GM12878 (cell line): ENCODE results near the gene KATNB1. TPM values are rescaled to one million over a fixed set of nuclear protein-coding genes. Genes with fewer than 3 reads are reported as not detected.

Experiments
- ATAC-seq: fragments of 200-7000 bp; cut with Tn5 transposase; 3 replicates; pipeline ENCODE4 v1.9.1; 2020; ENCODE audit warnings: mild to moderate bottlenecking, moderate library complexity
- BruUV-seq: library from RNA; stranded (reverse); fragments of 400-500 nt; replicated peaks from 2 replicates; lab custom pipeline; 2021; lab: Mats Ljungman, UMichigan
- CTCF ChIA-PET: fragments of 300-600 bp; sonication (Branson Sonifier 250); formaldehyde crosslinking; extraction: SDS; loops from one replicate; lab custom pipeline; 2021; ENCODE audit warnings: inconsistent platforms; lab: Yijun Ruan, JAX
- POLR2A ChIA-PET: fragments of 350-600 bp; formaldehyde crosslinking; extraction: SDS; loops from one replicate; lab custom pipeline; 2021; ENCODE audit warnings: inconsistent platforms; lab: Charles Lee
- RAD21 ChIA-PET: fragments of 300-600 bp; sonication (Branson Sonifier 250); formaldehyde crosslinking; loops from one replicate; lab custom pipeline; 2023; ENCODE audit warnings: antibody characterized with exemption; ENCODE audit not compliant: unreplicated experiment; lab: Charles Lee
- SMC1A ChIA-PET: fragments of 300-600 bp; sonication (Branson Sonifier 250); formaldehyde crosslinking; loops from one replicate; lab custom pipeline; 2023; ENCODE audit not compliant: unreplicated experiment, uncharacterized antibody; lab: Charles Lee
- DNase-seq: peaks from one replicate; pipeline ENCODE4 v3.0.0-alpha.2; 2011; ENCODE audit warnings: low read depth, low spot score
- FAIRE-seq: peaks from 3 replicates; lab custom pipeline; 2011; peaks lifted over from hg19 to GRCh38; lab: Jason Lieb, UNC
- H2AFZ ChIP-seq: 2 replicates; pipeline ENCODE4 v1.6.0; 2011; ENCODE audit warnings: low read depth, low read length, control low read depth; ENCODE audit not compliant: control insufficient read depth
- H3K27ac ChIP-seq: 2 replicates; pipeline ENCODE4 v1.5.1; 2011; ENCODE audit warnings: control low read depth; ENCODE audit not compliant: control insufficient read depth, insufficient read depth
- H3K27me3 ChIP-seq, 2 experiments: replicated peaks in 1 of 2; 2 replicates each; pipeline versions ENCODE4 v1.6.0 to v1.6.1; 2011; ENCODE audit warnings: low read length in 1 of 2; ENCODE audit not compliant: control insufficient read depth in 2 of 2, insufficient read depth in 2 of 2
- H3K36me3 ChIP-seq, 2 experiments: 2 replicates each; pipeline ENCODE4 v1.5.1; 2011; ENCODE audit warnings: low read length in 1 of 2; ENCODE audit not compliant: control insufficient read depth in 2 of 2, insufficient read depth in 2 of 2
- H3K4me1 ChIP-seq: 2 replicates; pipeline ENCODE4 v1.6.1; 2011; ENCODE audit warnings: mild to moderate bottlenecking, low read length, moderate library complexity, mixed read lengths; ENCODE audit not compliant: control insufficient read depth, insufficient read depth
- H3K4me2 ChIP-seq: 2 replicates; pipeline ENCODE4 v1.6.0; 2011; ENCODE audit warnings: control low read depth; ENCODE audit not compliant: control insufficient read depth, insufficient read depth
- H3K4me3 ChIP-seq: fragments of 200-600 bp; sonication (generic); 2 replicates; pipeline ENCODE4 v1.5.1; 2016
- H3K79me2 ChIP-seq: 2 replicates; pipeline ENCODE4 v1.6.0; 2011; ENCODE audit warnings: low read length; ENCODE audit not compliant: control insufficient read depth, insufficient read depth
- H3K9ac ChIP-seq: 2 replicates; pipeline ENCODE4 v1.8.0; 2011; ENCODE audit warnings: low read length, control low read depth, mixed read lengths; ENCODE audit not compliant: control insufficient read depth, insufficient read depth
- H3K9me3 ChIP-seq: replicated peaks from 3 replicates; pipeline ENCODE4 v1.5.1; 2011; ENCODE audit warnings: mild to moderate bottlenecking, low read length; ENCODE audit not compliant: control insufficient read depth, insufficient read depth
- H4K20me1 ChIP-seq: 2 replicates; pipeline ENCODE4 v1.6.0; 2011; ENCODE audit not compliant: control insufficient read depth, insufficient read depth
- BCL3 ChIP-seq: IDR thresholded peaks from 2 replicates; pipeline ENCODE4 v1.6.1; 2011; ENCODE audit warnings: borderline replicate concordance, low read depth, mild to moderate bottlenecking, moderate library complexity, low read length; ENCODE audit not compliant: insufficient read depth, poor library complexity, severe bottlenecking
- E2F4 ChIP-seq: IDR thresholded peaks from 2 replicates; pipeline ENCODE4 v1.6.1; 2012; ENCODE audit warnings: low read depth, low read length, improper control_type of control experiment
- EED ChIP-seq: sonication (generic); IDR thresholded peaks from 2 replicates; pipeline ENCODE4 v1.6.1; 2016; ENCODE audit warnings: antibody characterized with exemption, low read depth
- GABPA ChIP-seq: IDR thresholded peaks from 2 replicates; pipeline ENCODE4 v1.6.1; 2014; ENCODE audit warnings: antibody characterized with exemption, low read depth, mild to moderate bottlenecking, inconsistent platforms
- MTA3 ChIP-seq: IDR thresholded peaks from 2 replicates; pipeline ENCODE4 v1.6.1; 2012; ENCODE audit warnings: low read length, inconsistent platforms, borderline replicate concordance
- MYB ChIP-seq: fragments of 150-350 bp; IDR thresholded peaks from 2 replicates; pipeline ENCODE4 v1.6.1; 2014; ENCODE audit warnings: mild to moderate bottlenecking, low read depth, low read length, borderline replicate concordance
- NR2C1 ChIP-seq: fragments of 450-650 bp; IDR thresholded peaks from 2 replicates; pipeline ENCODE4 v1.6.1; 2017; ENCODE audit warnings: antibody characterized with exemption, mild to moderate bottlenecking, moderate library complexity
- POLR2AphosphoS5 ChIP-seq: IDR thresholded peaks from 2 replicates; pipeline ENCODE4 v1.6.1; 2011; ENCODE audit warnings: mild to moderate bottlenecking, low read length, inconsistent platforms
- ZNF274 ChIP-seq: IDR thresholded peaks from one replicate; pipeline ENCODE4 v1.8.0; 2011; ENCODE audit not compliant: insufficient read length, insufficient read depth
- WGBS: methylation state at CpG from one replicate; pipeline ENCODE4 v1.1.6; 2016; ENCODE audit warnings: low lambda C conversion rate; ENCODE audit not compliant: insufficient replicate concordance, insufficient coverage; ENCODE audit errors: missing lambda C conversion rate; 5-methylcytosine and 5-hydroxymethylcytosine counted together
- in situ Hi-C: fragments of 300-500 bp; cut with MboI; formaldehyde crosslinking; loops from 9 replicates; pipeline ENCODE4 v1.14.3; 2018; ENCODE audit warnings: mixed read lengths
- intact Hi-C: fragments of 100-400 bp; cut with micrococcal nuclease; formaldehyde crosslinking; loops from one replicate; pipeline ENCODE4 v1.14.2; 2022; ENCODE audit not compliant: unreplicated experiment
- polyA plus RNA-seq, 11 experiments: library from polyadenylated mRNA; depleted of rRNA in 4 of 11; unstranded in 6 of 11; stranded (reverse) in 5 of 11; fragments of >200 nt; fragmentation: Nextera tagmentation in 4 of 11; fragmentation: Illumina TruSeq in 1 of 11; extraction: Ambion mirVana in 4 of 11; extraction: Trizol in 1 of 11; gene quantifications; 1 replicate in 1 of 11; 2 replicates in 10 of 11; pipeline versions ENCODE4 v1.2.1 to v1.2.3, GENCODE V29; 2011 to 2016; ENCODE audit warnings: inconsistent platforms in 2 of 11, missing spikeins in 2 of 11, low read depth in 1 of 11
- total RNA-seq, 4 experiments: library from RNA; depleted of rRNA in 3 of 4; stranded (reverse); fragments of >200 nt in 3 of 4; fragmentation: Illumina TruSeq in 1 of 4; extraction: Trizol in 1 of 4; gene quantifications; 2 replicates each; pipeline versions ENCODE4 v1.2.1 to v1.2.3, GENCODE V29; 2013 to 2021

The KATNB1 gene
- total and polyA plus RNA-seq, 10 of the 15 experiments (the other 5 are each of a cell fraction or from before 2014, with no cell fraction given), result 0.71 to 46.5 (median 19.5) TPM

GRCh38 chr16:57799600-57800199 is 64.1 kb downstream of the KATNB1 start (continued):
- TF ChIP-seq BCL3, result no peak

GRCh38 chr16:57800200-57801097 is 64.9 kb downstream of the KATNB1 start:
- 40% methylated on average over 12 of the region's 12 CpGs for WGBS
- Histone ChIP-seq H3K79me2 (no peaks in the 10 kb centered on the region), H3K27me3 (peaks cover 9 to 11% of the 10 kb centered on the region in 2 experiments; a peak in 3 of 4 replicates), H3K27ac (no peak overlapping the region), H3K4me3 (no peak overlapping the region), H3K9ac (no peak overlapping the region), H3K36me3 (no peaks in the 10 kb centered on the region), H3K9me3 (no peaks in the 10 kb centered on the region), H4K20me1 (no peaks in the 10 kb centered on the region), H2AFZ (no peak overlapping the region), H3K4me1 (no peaks in the 10 kb centered on the region), H3K4me2 (no peak overlapping the region)
- intact Hi-C loops (no loop called here), in situ Hi-C loops (no loop called here)
- TF ChIP-seq POLR2AphosphoS5 (no peak), NR2C1 (no peak), ZNF274 (no peak), MTA3 (no peak), EED (no peak), E2F4 (no peak), MYB (no peak), GABPA (no peak)
- ChIA-PET RAD21 (no interaction called here), CTCF (interaction anchor here (1.0 kb wide), 1 partner anchor 43 kb away, joined by 4 read pairs; no protein-coding TSS in a partner anchor), SMC1A (interaction anchor here (0.6 kb wide), 1 partner anchor 10 kb away, joined by 3 read pairs; no protein-coding TSS in a partner anchor), POLR2A (no interaction called here)
- no peak for FAIRE-seq
- no TSS peak for BruUV-seq
- ATAC-seq, result no peak
- no peak for DNase-seq
